Stimulated activated CD4-positive, alpha-beta T cell treated with anti-CD3 and anti-CD28 coated beads, Interleukin-1b, Interleukin-23, amount 100 ng/mL, for 1 hour (primary cell): ENCODE measurements around the gene ANKRD11.

Experiments used
- DNase-seq, 2 donors: peaks; one replicate each; pipeline ENCODE4 v3.0.0-alpha.2; 2020; ENCODE audit warnings: low read depth in 2 of 2

The ANKRD11 gene

DNA sequence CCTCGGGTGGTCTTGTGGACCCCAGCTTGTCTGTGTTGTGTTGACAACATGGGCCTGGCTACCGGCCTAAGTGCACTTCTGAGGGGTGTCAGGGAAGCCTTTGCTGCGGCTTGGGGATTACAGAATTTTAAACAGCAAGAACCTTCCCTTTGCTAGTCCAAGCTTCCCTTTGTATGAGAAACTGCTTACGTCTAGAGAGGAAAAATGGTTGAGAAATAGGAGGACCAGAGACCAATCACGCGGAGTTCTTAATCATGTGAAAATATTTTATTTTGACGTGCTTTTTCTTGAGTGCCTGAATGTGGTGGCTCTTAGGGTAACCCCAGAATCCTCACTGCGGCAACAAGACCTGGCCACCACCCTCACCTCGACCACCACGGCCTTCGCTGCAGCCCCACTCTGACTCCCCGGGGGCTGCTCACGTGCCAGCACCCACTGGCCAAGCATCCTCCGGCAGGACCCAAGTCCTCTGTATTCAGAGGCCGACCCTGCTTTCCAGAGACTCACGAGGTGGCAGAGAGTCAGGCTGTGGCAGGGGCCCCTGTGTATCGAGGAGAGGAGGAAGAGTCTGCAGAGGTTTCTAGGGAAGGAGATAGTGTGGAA is 191.6 kb downstream of the ANKRD11 start:
- no peak for DNase-seq

GRCh38 chr16:89297910-89298545 is 192.3 kb downstream of the ANKRD11 start:
- no peak for DNase-seq

DNA sequence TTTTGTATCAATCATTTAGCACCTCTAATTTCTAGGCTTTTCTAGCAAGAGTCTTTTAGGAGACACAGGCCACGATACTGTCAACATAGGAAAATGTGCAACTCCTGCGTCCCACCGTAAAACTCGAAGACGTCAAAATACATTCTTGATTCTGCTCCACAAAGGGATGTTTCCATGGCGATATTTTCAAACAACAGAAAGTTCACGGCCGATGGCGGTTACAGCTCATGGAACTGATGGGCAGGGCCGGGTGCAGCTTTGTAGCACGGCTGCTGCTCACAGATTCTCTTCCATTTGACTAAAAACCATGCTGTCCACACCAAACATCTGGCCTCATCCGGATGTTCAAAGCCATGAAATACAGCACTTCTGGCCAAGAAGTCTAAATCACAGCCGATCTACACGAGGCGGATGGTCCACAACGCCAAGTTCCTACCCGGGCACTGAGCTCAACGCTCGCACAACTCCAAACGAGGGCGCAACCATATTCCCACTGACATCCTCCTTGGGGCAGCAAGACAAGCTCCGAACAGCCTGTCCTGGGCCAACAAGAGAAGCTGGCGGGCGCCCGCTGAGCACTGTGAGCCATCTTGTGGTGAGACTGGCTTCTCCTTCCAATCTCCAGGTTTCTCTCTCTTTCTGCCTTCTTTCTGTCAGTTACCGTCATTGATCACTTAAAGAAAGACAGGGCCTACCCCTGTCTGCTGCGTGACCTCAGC is 193.0 kb downstream of the ANKRD11 start:
- no peak for DNase-seq

- DNase-seq: no peak
Observed at GRCh38 chr16:89295915-89296314, 194.4 kb downstream of the ANKRD11 start.

DNA sequence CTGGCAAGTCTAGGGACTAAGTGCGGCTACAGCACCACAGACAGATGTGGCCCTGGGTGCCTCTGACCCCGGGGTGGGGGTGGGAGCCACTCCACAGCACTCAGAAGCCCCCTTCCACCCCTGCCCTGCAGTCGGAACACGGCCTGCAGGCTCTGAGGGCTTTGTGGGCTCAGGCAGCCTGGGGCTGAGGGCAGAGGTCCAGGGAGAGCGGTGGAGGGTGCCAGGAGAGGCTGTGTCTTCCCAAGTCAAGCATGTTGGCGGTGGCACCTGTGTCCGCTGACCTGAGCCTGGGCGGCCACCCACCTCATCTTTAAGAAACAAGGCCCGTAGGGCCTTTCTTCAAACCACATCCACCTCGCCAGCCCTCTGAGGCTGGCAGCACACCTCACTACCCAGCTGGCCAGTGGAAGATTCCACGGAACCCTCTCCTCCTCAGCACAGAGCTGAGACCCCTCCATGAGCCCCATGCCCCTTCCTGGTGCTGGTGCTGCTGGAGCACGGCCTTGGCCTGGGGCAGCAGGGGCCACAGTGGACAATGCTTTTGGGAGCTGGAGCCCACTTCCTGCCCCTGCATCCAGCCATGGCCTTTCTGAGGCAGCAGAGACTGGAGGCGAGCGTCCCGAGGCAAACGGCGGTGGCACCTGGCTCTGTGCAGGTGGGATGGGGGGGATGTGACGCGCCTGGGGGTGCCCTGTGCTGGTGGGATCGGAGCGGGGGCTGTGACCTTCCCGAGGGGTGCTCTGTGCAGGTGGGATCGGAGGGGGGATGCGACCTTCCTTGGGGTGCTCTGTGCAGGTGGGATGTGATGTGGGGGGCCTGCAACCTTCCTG is 195.1 kb downstream of the ANKRD11 start:
- DNase-seq: no peak

DNA sequence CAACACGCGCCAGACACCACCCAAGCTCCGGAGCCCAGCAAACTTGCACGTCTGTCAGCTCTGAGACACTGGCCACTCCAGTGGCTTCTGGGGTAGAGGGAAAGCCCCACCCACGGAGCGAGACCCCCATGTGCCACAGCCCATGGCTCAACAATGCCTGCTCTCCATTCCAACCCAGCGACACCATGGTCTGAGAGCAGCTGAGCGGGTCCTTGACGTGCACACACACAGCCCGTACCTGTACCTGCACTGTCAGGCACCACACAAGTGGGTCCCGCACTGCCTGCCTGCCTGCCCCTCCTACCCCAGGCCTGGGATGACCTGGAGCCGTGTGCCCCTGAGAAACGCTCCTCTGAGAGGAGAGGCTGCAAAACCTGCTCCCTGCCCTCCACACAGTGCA is 195.9 kb downstream of the ANKRD11 start:
- no peak for DNase-seq

GRCh38 chr16:89293276-89294143 is 196.9 kb downstream of the ANKRD11 start:
- no peak for DNase-seq

DNA sequence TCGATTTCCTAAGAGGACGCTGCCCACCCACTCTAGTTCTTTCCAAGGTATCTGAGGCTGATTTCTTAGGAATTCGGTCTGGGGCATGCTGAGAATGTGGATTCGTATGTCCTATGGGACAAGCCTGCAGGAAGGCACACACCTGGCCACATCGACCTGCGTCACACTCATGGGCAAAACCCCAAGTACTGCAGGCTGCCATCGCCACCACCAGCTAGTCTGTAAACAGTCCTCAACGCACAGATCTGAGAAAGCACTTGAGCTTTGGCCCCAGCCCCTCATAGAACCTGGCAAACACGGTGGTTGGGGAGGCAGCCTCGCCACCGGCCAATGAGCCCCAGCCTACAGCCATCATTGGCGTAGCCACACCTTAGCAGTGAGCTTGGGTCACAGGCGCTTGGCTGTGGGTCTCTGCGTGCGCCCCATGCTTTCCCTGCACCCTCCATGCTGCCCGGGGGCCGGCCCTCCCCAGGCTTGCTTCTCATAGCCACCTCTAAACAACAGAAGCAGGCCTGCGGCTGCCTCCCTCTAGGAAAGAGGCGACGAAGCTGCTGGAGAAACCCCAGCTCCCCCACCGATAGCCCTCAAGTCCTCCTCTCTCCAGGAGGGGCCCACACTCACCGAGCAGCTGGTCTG is 197.8 kb downstream of the ANKRD11 start:
- DNase-seq: no peak

DNA sequence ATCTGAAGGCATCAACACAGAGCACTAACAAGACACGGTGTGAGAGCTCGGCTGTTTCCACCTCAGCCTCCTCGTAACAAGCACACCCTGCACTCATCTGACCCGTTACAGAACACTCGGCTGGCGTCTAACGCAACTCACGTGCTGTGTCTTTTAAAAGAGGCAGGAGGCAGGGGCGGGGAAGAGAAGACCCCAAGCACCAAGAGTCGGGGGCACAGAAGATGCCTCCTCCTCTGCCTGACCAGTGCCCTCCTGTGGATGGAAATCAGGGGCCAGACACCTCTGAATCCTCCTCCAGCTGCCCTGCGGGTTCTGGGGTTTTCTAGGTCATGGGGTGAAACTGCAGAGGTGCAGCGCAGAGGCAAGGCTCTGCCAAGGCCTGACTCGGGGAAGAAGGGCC is 198.6 kb downstream of the ANKRD11 start:
- no peak for DNase-seq

DNA sequence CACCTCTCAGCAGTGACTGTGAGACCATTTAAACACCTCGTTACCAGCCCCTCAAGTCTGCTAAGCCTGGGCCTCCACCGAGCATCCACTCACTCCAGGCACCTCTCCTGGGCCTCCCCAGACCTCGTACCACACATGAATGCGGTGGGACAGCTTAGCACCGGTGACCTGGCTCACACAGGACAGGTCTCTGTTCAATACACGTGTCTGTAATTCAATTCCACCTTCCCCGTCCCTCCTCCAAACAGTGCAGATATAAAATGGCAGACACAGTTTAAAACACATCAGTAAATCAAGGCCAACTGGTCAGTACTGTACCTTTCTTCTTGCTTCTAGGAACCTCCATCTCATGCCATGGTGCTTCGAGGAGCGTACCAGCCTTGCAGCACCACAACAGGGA is 199.0 kb downstream of the ANKRD11 start:
- no peak for DNase-seq

- DNase-seq: no peak
Observed at GRCh38 chr16:89290887-89291286, 199.5 kb downstream of the ANKRD11 start.

DNA sequence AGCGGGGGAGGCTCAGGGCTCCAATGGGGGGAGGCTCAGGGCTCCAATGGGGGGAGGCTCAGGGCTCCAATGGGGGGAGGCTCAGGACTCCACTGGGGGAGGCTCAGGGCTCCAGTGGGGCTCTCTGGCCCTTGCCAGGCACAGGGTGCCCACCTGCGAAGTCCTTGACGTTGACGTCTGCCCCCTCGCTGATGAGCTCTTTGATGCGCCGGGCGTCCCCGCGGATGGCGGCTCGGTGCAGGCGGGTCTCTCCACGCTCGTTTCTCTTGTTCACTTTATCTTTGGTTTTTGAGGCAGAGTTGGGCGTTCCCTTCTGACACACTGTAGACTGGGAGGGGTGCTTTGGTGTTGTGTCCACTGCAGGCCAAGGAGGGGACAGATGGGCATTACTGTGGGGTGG is 199.9 kb downstream of the ANKRD11 start:
- no peak for DNase-seq

DNA sequence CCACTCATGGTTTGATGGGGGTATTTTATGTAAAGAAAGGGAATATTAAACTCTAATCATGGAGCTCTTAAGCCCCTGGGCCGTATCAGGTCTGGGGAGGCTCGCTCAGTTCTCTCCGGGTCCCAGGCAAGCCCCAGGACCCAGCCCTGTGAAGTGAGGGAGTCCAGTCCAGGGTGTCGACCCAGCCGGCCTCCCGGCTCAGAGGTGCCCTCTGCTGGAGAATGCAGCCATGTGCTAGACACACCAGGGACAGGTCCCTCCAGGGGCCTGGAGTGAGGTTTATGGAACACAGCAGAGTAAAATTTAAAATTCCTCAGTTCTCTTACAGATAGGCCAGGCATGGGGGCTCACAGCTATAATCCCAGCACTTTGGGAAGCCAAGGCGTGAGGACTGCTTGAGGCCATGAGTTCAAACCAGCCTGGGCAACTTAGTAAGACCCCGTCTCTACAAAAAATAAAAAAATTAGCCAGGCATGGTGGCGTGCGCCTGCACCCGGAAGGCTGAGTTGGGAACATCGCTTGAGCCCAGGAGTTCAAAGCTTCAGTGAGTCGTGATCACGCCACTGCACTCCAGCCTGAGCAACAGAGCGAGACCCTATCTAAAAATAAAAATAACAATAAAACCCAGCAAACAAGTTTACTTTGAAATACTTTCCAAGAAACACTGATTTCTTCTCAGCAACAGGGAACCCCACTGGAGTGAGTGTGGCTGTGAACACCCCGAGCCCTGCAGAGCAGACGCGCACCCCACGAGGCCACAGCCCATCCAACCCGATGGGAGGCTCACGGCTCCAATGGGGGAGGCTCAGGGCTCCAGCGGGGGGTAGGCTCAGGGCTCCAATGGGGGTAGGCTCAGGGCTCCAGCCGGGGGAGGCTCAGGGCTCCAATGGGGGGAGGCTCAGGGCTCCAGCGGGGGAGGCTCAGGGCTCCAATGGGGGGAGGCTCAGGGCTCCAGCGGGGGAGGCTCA is 200.6 kb downstream of the ANKRD11 start:
- peak; percentile 42 to 52 for DNase-seq

DNA sequence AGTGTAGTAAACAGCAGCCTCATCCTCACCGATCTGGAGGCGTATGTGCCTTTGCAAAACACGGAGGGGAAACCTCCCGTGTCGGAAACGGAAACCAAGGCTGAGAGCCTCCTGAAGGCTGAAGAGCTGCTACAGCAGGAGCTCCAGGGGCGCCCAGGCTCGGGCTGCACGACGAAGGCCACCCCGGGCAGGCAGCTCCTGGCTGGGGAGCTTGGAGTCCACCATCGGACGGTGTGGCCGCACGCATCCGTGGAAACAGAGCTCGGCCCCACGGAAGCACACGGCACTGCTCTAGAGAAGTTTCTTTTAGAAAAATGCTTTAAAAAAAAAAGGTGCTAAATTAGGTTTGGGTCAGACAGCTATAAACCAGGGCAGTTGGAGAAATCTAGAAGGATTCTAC is 201.4 kb downstream of the ANKRD11 start:
- no peak for DNase-seq

DNA sequence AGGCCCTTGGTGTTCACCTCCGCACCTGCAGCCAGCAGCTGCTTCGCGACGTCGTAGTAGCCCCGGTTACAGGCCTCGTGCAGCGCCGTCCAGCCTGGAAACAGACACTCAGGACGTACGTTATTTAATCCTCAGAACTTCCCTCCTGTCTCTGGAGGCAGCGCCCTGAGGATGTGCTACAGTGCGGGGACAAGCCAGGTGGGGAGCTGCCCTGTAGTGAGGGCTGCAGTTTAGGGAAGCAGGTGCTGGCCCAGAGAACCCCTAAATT is 201.8 kb downstream of the ANKRD11 start:
- no peak for DNase-seq

DNA sequence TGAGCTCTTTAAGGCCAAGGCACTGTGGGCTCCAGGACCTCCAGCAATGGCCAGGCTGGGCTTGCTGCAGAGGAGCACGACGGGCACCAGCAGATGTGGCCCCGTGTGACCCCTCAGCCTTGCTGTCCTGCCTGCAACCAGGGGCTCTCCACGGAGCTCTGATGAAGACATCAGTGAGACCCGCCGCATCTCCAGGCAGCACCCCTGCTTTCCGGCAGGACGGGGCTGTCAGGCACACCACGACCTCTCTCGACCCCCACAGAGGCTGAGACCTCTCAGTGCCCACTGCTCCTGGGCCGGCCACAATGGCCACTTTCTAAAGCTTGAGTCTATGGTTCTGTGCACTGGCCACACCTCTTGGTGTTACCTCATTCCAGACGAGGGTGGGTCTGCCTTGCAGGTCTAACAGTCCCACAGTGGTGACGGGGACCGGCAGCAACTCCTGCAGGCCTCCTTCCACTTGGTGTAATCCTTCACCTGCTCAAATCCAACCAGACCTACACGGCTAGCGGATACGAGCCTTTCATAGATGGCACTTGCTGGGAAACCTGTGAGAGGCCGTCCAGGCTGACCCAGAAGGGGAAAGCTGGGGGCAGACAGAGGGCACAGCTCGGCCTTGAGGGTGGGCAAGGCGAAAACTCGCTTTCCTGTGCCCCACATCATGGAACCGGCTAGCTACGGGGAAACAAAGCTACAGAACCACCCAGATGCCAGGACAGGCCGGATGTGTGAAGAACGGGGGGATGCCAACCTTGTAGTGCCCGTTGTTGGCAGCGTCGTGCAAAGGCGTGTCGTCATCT is 202.4 kb downstream of the ANKRD11 start:
- DNase-seq: no peak

GRCh38 chr16:89286096-89286495 is 204.3 kb downstream of the ANKRD11 start:
- DNase-seq: no peak

DNA sequence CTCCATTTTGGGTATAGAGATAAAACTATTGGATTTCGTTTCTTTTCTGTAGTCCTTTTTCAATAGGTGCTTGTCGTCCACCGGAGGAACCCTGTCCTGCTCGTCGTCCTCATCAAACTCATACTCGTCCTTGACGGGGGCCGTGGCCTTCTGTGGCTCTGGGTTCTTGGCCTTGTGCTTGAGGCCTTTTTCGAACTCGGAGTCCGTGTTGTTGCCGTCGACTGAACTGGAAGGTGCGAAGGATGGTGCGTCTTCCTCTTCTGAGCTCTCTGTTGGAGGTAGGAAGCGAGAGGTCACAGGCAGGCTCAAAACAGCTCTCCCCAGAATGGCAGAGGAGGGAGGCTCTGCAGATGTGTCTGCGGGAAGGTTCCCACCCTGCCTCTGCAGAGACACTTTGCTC is 205.0 kb downstream of the ANKRD11 start:
- DNase-seq: no peak

DNA sequence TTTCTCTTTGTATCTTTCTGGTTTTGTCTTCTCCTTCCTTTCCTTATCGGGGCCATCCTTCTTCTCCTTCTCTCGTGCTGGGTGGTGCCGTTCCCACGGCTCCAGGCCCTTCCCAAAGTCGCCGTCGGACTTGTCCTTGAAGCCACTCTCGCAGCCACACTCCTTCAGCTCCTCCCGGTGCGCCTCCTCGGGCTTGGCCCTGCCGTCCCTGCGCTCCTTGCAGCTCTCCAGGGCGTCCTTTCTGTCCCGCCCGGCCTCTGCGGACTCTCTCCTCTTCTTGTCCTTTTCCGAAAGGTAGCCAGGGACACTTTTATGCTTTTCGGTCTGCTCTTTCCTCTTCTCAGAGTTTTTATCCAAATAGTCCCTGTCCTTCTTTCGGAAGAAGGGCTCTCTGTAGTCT is 206.9 kb downstream of the ANKRD11 start:
- DNase-seq: no peak
